Measurements from ENCODE around the gene CD9. TPM values are rescaled to one million over a fixed set of nuclear protein-coding genes. Genes with fewer than 3 reads are reported as not detected.

The CD9 gene
- total RNA-seq, 4 donors from 2014 or later: 48.6 to 337 (median 129) TPM

DNA sequence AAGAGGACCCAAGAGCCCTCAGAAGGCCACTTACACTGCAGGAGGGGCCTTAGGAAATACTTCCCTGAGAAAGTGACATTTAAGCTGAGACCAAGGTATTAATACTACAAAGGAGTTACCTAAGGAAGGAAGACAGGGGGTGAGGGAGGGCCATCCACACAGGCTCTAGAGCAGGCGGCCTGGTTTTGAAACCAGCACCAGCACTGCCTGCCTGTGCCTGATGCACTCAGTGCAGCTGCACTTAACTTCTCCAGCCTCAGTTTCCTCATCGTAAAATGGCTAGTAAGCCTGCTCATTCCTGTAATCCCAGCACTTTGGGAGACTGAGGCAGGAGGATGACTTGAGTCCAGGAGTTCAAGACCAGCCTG is 64.8 kb downstream of the CD9 start:
- TF ChIP-seq, protein P1, sequence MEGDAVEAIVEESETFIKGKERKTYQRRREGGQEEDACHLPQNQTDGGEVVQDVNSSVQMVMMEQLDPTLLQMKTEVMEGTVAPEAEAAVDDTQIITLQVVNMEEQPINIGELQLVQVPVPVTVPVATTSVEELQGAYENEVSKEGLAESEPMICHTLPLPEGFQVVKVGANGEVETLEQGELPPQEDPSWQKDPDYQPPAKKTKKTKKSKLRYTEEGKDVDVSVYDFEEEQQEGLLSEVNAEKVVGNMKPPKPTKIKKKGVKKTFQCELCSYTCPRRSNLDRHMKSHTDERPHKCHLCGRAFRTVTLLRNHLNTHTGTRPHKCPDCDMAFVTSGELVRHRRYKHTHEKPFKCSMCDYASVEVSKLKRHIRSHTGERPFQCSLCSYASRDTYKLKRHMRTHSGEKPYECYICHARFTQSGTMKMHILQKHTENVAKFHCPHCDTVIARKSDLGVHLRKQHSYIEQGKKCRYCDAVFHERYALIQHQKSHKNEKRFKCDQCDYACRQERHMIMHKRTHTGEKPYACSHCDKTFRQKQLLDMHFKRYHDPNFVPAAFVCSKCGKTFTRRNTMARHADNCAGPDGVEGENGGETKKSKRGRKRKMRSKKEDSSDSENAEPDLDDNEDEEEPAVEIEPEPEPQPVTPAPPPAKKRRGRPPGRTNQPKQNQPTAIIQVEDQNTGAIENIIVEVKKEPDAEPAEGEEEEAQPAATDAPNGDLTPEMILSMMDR (IDR thresholded peaks at IDR 0.05; ENCODE audit: low read depth): no peak

DNA sequence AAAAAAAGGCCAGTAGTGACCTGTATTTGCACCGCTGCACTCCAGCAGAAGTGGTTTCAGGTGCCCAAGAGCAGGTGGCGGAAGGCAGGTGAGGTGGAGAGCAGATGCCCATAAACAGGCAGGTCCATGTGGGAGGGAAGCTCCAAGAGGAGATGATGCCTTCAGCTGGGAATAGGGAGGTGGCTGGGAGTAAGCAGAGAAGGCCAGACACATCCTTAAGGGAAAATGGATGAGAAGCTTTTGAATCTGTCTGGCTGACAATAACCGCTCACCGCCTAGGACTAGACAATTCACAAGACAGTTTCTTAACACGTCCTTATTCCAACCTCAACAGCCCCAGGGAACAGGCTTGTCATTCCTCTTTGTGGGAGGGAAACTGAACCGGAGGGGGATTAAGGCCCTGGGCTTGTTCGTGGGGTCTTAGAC is 66.4 kb downstream of the CD9 start:
- TF ChIP-seq, protein P1 (IDR thresholded peaks at IDR 0.05; ENCODE audit: low read depth): no peak

DNA sequence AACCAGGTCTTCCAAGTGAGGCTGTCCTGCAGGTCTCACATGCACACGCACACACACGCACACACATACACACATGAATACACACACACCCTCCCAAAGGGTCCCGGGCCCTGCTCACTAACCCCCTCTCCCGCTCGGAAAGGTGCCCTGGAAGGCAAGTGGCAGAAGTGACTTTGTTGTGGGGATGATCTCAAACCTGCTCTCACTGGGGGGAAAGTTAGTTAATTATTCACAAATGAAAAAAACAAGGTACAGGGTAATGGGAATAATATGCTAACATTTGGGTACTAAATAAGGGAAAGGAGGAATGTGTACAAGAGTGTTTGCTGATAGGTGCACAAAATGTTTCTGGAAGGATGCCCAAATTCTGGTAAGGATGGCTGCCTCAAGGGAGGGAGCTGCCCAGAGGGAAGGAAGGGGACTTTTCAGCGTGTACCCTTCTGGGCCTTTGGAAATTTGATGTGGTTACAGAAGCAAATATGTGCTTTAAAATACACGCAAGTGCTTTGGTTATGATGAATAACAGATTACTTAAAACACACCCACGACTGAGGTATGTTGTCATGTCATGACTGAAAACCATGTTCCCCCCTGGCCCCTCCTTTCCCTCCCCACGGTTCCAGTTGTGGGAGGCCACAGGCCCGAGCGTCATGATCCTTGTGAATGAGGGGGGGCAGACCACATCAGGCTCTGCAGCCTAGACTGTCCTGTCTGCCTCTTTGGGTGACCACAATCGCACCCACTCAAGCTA is 66.9 kb downstream of the CD9 start:
- TF ChIP-seq, protein P1 (IDR thresholded peaks at IDR 0.05; ENCODE audit: low read depth): no peak

DNA sequence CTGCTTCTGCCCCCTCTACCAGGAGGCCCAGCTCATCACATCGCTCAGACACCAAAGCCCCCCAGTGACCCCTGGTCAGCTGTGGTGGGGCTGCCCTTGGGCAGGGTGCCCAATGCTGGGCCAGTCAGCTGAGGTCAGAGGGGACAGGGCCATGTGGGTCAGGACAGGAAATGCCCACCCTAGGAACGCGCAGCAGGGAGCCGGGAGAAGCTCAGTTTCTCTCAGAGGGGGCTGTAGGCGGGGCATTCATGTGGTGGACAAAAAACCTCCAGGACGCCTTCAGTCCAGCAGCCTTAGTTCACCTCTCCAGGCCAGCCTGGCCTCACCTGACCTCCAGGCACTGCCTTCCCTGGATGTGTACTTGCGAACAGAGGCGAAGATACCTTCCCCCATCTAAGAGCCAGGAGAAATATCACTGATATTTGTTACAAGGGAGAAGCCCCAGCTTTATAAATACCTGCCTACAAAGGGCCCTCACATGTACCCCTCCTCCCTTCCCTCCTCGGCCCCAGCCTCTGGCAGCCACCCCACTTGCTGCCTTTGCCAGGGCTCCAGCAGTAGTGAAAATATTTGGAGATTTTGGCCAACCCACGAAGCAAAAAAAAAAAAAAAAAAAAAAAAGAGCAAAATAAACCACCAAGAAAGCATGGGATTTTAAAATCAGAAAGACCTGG is 68.4 kb downstream of the CD9 start:
- TF ChIP-seq, protein P1 (IDR thresholded peaks at IDR 0.05; ENCODE audit: low read depth): no peak

DNA sequence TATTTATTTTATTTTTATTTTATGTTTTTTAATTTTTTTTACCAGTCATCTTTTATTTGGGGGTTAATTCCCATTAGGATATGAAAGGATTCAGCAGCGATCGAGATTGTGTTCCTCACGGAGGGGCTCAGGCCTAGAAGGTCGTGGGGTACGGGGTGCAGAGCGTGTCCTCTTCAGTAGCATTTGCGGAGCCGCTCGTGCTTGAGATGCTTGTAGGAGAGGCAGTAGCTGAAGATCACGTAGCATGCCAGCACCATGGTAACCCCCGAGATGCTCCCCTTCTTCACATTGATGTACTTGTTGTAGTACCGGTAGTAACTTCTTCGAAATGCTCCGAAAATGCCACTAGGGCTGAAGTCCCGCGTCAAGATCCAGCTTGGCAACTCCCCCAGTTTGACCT is 69.8 kb downstream of the CD9 start:
- TF ChIP-seq, protein P1 (IDR thresholded peaks at IDR 0.05; ENCODE audit: low read depth): no peak

DNA sequence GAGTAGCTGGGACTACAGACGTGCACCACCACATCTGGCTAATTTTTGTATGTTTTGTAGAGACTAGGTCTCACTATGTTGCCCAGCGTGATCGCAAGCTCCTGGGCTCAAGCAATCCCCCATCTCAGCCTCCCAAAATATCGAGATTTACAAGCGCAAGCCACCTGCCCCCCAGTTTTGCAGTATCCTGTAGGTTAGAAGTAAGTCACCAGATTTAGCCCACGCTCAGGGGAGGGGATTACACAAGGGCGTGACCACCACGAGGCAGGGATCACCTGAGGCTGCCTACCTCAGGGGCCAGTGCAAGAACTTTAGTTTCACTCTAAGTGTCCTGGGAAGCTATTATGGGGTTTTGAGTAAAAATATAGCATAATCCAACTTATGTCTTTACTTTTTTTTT is 71.1 kb downstream of the CD9 start:
- TF ChIP-seq, protein P1 (IDR thresholded peaks at IDR 0.05; ENCODE audit: low read depth): no peak

DNA sequence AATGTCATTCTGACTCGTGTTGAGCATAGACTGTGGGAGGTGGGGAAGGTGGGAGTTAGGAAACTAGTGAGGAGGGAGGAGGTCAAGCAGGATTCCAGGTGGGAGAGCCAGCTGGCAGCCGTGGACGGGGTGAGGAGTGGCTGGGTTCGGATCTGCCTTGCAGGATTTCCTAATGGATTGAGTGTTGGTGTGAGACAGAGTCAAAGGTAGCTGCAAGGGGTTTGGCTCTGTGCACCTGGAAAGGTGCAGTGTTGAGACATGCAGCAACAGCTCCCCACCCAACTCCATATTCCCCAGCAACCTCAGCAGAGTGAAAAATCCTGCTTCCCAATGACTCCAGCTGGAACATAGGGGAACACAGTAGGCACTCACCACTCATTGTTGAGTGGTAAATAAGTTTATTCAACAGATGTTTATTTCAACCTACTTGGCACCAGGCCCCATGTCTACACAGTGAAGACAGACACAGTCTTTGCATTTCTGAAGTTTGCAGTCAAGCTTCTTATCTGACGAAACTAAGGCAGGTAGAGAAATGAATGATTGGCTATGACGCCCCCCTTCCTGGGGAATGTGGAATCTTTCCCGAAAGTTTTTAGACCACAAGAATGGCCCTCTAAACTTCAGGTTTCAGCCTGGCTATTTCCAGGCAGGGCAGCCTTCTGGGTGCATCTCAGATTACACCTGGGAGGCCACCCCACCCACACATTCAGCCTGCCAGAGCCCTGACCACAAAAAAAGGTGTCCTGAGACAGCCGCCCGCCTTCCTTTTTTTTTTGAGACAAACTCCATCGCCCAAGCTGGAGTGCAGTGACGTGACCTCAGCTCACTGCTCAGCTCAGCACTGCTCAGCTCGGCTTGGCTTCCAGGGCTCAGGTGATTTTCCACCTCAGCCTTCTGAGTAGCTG is 72.4 kb downstream of the CD9 start:
- TF ChIP-seq, protein P1 (IDR thresholded peaks at IDR 0.05; ENCODE audit: low read depth): no peak

Measured in subcutaneous adipose tissue (tissue), 4 donors.